Ramos (cell line): ENCODE results near the gene BORCS8.

Source experiments
- in situ Hi-C: fragments of 300-500 bp; cut with MboI; formaldehyde crosslinking; loops from one replicate; pipeline ENCODE4 v1.14.3; 2022; ENCODE audit warnings: low sequenced_read_pairs; ENCODE audit not compliant: unreplicated experiment

The BORCS8 gene

DNA sequence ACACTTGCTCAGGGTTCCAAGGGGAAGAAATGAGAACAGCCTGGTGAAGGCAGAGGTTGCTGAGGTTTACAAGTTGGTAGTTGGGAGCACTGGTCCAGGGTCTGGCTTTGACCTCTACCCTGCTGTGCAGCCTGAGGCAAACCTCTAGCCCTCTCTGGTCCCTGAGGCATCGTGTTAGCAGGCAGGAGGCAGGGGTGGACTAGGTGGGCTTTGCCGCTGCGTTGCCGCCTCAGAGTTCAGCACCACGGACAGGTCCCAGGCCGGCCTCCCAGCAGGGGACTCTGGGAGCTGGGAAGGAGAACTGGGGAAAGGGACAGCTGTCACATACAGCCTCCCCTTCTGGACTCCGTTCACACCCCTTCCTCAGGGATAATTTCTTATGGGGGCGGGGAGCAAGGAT, 22.9 kb upstream of the BORCS8 start:
- in situ Hi-C loops, result no loop called here

DNA sequence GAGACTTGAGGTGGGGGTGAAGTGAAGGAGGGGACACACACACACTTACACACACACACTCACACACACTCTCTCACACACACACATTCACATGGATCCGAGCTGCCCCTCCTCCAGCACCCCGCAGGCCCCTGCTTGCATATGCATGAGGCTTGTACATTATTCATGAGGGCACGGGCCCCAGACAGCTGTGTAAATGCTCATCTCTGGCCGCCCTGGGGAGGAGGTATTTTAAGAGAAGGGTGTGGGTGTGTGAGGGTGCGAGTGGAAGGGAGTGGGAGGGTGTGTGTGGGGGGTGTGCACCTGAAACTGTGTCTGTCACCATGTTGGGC, 22.2 kb upstream of the BORCS8 start:
- in situ Hi-C loops, result no loop called here

DNA sequence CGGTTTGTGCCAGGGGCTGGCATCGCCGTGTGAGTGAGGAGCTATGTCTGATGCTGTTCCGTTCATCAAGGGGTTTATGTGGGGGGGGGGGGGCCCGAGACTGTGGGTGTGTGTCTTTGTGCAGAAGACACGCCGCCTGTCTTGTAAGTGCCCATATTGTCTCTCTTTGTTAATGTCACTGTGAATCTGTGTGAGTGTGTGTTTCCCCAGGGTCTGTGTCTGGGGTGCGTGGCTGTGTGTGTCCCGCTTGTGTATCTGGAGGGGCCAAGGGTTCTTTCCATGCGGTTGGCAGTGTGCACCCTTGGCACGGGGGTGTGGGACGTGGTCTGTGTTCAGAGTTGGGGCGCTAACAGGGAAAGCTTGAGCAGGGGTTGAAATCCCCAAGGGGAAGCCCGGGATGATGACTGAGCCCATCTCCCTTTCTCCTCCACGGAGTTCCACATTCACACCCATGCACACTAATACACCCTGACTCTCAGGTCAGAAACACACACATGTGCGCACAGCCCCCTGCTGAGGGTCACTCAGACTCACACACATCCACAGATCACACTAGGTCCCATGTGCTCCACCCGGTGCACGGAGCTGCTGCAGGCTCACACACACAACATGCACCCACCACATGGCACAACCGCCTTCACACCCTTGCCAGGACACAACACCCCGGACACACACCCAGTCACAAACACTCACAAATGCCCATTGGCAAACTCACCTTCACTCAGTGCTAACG, 21.6 kb upstream of the BORCS8 start:
- in situ Hi-C loops, result no loop called here

DNA sequence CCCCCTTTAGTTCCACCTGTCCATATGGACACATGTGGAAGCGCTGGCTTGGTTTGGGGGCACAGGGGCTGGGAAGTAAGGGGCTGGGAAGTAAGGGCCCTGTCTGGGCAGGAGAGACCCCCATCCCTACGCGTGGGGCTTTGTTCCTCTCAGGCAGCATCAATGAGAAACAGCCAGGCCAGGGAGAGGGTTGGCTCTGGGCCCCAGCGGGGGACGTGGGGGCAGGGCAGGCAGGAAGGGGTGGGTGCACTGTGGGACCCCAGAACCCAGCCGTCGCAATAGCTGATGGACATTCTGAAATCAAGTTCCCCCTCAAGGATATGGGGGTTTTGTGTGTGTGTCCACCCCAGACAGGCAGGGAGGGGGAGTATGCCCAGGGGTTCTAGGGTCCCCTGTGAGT, 21.0 kb upstream of the BORCS8 start:
- in situ Hi-C loops, result no loop called here

DNA sequence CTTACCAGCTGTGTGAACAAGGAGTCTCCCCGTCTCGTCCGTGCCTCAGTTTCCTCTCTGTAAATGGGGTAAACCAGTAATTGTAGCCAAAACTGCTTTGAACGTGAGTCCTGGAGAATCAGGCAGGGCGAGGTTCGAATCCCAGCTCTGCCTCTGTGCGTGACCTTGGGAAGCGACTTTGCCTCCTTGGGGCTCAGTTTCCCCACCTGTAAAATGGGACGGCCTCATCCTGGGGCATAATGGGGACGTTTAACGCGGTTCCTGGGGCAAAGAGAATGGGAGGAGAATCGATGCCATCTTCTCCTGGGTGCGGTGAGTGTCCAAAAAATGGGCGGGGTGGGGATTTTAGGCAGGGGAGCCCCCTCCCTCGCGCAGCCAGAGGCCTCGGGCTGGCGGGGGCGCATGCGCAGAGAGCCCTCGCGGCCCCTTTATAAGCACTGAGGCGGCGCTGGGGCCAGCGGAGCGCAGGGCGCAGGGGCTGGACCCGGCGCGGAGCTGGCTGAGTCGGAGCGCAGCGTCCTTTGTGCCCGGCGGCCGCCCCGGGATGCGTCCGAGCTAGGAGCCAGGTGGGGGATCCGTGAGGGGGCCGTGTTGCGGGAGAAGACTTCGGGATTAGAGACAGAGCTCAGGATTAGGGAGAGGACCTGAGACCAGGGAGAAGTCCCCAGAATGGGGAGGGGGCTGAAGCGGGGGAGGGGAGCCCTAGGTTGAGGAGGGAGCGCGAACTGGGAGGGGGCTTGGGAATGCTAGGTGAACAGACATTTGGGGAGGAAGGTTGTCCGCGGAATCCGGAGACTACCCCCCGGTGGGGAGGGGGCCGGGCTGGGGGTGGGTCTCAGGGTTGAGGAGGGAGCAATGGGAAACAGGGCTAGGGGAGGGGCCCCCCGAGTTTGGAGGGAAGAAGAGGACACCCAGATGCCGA, 19.8 kb upstream of the BORCS8 start, which contains the start of gene NCAN:
Gene NCAN, plus strand, starts transcription at position 460 of the 922 bp plus-strand sequence. CDS start 4,996 bp downstream, outside the sequence.
- in situ Hi-C loops, result no loop called here

DNA sequence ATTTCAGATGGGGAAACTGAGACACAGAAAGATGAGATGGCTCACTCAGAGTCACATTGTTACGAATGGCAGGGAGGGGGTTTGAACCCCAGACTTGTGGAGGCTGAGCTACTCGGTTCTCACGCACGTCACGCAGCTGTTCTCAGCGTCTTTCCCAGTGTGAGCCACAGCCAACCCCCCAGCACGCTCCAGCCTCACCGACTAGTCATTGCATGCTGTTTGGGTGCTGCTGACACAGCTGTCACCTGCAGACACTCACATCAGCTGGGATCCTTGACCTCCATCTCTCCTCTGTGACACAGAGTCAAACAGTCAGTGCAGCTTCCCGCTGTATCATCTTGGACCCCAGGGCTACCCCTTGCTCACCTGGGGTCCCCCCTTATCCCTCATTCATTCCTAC, 17.4 kb upstream of the BORCS8 start:
- in situ Hi-C loops, result no loop called here

- in situ Hi-C loops, result no loop called here
Measured at GRCh38 chr19:19207637-19208572, 16.0 kb upstream of the BORCS8 start.

DNA sequence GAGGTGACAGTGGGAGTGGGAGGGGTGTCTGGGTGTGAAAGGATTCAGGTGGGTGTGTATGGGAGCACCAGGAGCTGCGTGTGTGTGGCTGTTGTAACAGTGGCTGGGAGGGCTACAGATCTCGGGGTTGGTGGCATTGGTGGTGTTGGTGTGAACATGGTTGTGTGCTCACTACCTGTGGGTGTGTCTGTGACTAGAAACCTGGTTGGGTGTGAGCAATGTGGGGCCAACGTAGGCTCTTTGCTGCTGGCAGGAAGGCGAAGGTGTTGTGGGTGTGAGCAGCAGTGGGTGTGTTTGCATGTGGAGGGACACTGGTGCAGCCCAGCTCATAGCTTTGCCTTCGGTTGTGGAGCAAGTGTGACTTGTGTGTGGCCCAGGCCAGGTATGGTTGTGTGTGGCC, 15.0 kb upstream of the BORCS8 start:
- in situ Hi-C loops, result no loop called here

DNA sequence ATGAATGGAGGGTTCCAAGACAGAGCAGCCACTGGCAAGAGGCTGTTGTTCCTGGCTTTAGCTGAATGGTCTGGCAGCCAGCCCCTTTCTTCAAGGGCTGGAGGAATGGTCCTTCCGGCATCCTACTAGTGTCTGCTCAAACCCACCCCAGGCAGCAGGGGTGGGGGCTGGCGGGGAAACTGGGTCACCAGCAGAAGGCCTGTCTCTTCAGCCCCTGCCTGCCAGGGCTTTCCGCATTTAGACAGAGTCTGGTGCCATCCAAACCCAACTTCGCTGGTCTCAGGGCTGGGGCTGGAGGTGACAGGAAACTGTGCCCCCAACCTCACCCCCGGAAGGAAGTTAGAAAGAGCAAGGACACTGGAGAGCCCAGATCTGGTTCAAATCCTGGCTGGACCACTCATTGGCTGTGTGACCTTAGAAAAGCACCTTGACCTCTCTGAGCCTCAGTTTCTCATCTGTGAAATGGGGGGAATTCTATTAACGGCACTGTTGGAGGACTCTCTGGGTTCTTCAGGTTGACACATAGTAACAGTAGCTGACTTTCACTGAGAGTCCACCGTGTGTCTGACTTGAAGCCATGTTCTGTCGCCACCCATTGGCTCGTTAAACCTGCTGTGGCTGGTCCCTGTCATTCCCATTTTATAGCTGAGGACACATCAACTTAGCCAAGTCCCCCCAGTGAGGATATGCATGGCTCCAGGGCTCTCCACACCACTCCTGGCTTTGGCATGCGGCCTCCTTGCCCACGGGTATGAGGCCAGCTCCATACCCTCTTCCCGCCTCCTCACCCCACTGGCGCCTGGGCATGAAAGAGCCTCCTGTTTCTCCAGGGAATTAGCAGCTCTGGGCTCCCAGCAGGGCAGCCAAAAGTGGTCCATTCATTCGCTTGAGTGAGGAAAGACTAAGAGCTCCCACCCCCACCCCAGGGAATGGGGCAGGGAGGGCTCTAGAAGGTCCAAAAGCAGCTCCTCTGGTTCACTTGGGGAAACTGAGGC, 13.8 kb upstream of the BORCS8 start:
- in situ Hi-C loops, result no loop called here

DNA sequence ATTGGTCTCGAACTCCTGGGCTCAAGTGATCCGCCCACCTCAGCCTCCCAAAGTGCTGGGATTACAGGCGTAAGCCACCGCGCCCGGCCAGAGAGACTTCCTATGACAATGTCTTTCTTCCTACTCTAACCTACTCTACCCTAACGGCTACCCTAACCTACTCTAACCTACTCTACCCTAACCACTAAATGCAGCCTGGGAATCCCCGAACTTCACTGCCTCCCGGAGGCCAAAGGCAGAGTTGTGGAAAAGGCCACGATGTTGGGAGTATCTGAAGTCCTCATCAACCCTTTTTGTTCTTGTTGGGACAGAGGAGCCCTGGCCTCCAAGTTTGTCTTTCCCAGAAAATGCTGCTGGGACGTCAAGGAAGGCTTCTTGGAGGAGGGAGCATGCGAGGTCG, 12.2 kb upstream of the BORCS8 start:
- in situ Hi-C loops, result no loop called here

DNA sequence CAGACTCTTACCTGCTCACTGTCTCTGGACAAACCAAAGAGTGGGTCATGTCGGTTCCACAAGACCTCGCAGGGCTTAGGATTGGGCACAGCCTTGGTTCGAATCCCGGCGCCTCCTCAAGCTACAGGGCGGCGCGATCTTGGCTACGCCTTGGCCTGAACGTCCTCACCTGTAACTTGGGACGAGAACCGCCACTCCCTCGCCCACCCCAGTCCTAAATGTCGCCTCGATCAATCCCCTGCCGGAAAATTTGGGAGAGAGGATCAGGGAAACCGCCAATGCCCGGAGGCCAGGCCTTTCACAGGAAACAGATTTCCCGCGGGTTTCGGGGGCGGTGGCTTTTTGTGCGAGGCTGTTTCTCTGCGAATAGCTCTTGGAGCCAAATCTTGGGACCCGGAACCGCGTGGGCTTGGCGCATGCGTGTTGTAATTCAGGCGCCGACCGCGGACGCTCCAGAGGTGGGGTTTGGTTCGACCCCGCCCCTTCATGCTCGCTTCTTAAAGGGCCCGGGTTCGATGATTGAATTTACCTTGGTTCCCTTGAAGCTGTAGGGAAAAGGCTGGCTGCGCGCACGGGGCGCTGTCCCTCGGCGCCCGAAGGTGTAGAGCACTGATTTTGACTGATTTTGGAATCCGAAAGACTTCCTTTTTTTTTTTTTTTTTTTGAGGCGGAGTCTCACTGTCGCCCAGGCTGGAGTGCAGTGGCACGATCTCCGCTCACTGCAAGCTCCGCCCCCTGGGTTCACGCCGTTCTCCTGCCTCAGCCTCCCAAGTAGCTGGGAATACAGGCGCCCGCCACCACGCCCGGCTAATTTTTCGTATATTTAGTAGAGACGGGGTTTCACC, 11.3 kb upstream of the BORCS8 start, which contains the start of gene NR2C2AP:
Gene NR2C2AP, minus strand, starts transcription at position 403 of the 845 bp plus-strand sequence. Its CDS starts 354 bp downstream, at position 49.
- in situ Hi-C loops, result no loop called here

DNA sequence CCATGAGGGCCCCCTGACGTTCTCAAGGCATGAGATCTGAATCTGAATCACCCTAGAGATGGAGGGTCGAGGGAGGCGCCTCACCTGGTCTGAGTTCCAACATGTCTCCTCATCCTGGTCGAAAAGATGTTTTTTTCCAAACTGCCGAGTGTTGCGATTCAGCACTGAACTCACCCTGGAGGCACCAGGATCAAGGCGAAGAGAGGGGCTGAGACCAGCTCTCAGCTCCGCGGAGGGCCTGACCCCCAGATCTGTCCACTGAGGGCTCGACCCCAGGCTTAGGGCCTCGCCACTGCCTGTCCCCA, 10.7 kb upstream of the BORCS8 start:
- in situ Hi-C loops, result no loop called here

- in situ Hi-C loops, result no loop called here
Measured at GRCh38 chr19:19201697-19202630, 10.0 kb upstream of the BORCS8 start.

DNA sequence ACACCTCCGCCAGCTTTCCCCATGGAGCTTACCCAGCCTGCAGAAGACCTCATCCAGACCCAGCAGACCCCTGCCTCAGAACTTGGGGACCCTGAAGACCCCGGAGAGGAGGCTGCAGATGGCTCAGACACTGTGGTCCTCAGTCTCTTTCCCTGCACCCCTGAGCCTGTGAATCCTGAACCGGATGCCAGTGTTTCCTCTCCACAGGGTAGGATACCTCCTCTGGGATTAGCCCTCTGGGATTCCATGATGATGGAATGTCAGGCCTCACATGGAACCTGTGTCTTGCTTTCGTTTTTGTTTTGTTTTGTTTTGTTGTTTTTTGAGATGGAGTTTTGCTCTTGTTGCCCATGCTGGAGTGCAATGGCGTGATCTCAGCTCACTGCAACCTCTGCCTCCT, 2.0 kb upstream of the BORCS8 start:
- in situ Hi-C loops, result no loop called here

DNA sequence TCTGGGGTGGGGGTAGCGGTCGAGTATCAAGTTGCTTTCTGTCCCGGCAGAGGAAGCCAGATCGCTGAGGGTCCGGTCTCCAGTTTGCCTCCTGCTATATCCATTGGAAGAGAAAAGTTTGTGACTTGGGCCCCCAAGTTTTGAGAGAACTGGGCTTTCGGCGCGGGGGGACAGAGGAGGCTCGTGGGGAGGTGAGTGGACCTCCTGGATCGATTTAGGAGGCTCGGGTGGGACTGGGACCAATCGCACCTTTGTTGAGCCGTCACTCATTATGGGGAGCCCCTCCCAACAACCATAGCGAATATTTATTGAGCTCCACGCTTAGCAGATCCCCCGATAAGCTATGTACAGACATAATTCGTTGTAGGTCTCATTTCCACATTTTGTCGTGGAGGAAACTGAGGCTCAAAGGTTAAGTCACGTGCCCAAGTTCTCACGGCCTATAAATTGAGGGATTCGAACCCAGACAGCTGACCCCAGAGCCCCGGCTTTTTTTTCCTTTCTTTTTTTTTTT, 1.0 kb upstream of the BORCS8 start:
- in situ Hi-C loops, result no loop called here

GRCh38 chr19:19191768-19192077, 229 bp downstream of the BORCS8 start:
- in situ Hi-C loops, result no loop called here

DNA sequence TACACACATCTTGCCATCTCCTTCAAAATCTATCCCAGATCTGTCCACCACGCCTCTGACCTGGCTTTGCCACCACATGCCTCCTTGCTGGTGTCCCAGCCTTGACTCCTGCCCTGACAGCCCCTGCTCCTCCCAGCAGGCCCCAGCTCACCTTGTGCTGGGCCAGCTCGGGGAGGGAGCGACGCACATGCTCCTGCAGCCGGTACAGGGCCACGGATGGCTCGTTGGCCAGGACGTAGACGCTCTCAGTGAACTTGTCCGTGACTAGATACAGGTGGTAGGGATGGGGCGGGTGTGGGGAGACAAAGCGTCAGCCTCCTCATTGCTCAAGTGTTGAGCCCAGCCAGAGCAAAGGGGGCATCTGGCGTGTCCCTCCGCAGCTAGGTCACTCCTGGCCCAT, 5.2 kb downstream of the BORCS8 start:
- in situ Hi-C loops, result loop anchor here (10.0 kb wide), 1 partner anchor 308 kb away; no protein-coding TSS in a partner anchor
